Measurements from ENCODE around the gene LRMDA. TPM values are rescaled to one million over a fixed set of nuclear protein-coding genes. Genes with fewer than 3 reads are reported as not detected.
"Not testable (repeated sequence)": the region's sequence is repeated elsewhere in the genome, so short reads cannot be mapped to it uniquely, and the experiment has no call there.

The LRMDA gene
- total RNA-seq, 3 donors from 2014 or later, result 8.3 to 17.1 (median 11.1) TPM

DNA sequence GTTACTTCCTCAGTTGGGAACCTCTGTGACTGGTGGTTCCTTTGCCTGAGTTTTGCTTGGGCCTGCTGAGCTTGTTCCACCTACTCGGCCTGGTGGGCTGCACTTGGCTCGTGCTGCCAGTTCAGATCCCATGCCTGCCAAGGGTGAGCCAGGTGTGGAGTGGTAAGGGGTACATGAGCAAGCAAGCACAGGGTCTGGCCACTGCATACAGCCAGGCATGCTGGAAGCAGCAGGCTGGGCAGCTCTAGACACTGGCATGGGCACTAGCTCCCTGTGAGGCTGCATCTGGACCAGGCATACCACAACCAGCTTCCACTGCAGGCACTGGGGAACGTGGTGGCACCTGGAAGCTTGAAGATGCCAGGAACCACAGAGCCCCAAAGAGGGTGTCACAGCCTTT is 624.0 kb downstream of the LRMDA start:
- DNase-seq (ENCODE audit: low spot score in 2 of 2), result no peak
- TF ChIP-seq POLR2AphosphoS5 (IDR thresholded peaks at IDR 0.05) (no peak), POLR2A (IDR thresholded peaks at IDR 0.05) (no peak)
- TF ChIP-seq, protein P1, sequence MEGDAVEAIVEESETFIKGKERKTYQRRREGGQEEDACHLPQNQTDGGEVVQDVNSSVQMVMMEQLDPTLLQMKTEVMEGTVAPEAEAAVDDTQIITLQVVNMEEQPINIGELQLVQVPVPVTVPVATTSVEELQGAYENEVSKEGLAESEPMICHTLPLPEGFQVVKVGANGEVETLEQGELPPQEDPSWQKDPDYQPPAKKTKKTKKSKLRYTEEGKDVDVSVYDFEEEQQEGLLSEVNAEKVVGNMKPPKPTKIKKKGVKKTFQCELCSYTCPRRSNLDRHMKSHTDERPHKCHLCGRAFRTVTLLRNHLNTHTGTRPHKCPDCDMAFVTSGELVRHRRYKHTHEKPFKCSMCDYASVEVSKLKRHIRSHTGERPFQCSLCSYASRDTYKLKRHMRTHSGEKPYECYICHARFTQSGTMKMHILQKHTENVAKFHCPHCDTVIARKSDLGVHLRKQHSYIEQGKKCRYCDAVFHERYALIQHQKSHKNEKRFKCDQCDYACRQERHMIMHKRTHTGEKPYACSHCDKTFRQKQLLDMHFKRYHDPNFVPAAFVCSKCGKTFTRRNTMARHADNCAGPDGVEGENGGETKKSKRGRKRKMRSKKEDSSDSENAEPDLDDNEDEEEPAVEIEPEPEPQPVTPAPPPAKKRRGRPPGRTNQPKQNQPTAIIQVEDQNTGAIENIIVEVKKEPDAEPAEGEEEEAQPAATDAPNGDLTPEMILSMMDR (IDR thresholded peaks at IDR 0.05), result no peak
- peaks cover 10 to 13% of the 10 kb centered on the region in 2 donors for H3K9me3 ChIP-seq
- no peaks in the 10 kb centered on the region for H3K27me3 ChIP-seq
- H3K27ac ChIP-seq, result no peak overlapping the region
- H3K4me1 ChIP-seq, result no peaks in the 10 kb centered on the region
- intact Hi-C loops (cut with DNase I; ENCODE audit: low total_unique reads), result no loop called here
- H3K4me3 ChIP-seq, result no peak overlapping the region
- H3K36me3 ChIP-seq, result no peaks in the 10 kb centered on the region

GRCh38 chr10:76055963-76056362 is 624.5 kb downstream of the LRMDA start:
- intact Hi-C loops (cut with DNase I; ENCODE audit: low total_unique reads), result no loop called here
- no peak for DNase-seq (ENCODE audit: low spot score in 2 of 2)
- no peak for TF ChIP-seq POLR2A (IDR thresholded peaks at IDR 0.05)
- peaks cover 10 to 13% of the 10 kb centered on the region in 2 donors for H3K9me3 ChIP-seq
- no peaks in the 10 kb centered on the region for H3K36me3 ChIP-seq
- H3K27ac ChIP-seq, result no peak overlapping the region
- H3K4me3 ChIP-seq, result no peak overlapping the region
- H3K4me1 ChIP-seq, result no peaks in the 10 kb centered on the region
- H3K27me3 ChIP-seq, result no peaks in the 10 kb centered on the region

DNA sequence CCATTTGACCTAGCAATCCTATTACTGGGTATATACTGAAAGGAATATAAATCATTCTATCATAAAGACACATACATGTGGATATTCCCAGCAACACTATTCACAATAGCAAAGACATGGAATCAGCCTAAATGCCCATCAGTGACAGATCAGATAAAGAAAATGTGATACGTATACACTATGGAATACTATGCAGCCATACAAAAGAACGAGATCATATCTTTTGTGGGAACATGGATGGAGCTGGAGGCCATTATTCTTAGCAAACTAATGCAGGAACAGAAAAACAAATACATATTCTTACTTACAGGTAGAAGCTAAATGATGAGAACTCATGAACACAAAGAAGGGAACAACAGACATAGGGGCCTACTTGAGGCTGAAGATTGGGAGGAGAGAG is 629.6 kb downstream of the LRMDA start:
- H3K9me3 ChIP-seq; H3K4me1 ChIP-seq; H3K4me3 ChIP-seq; DNase-seq (ENCODE audit: low spot score in 2 of 2); H3K36me3 ChIP-seq; H3K27me3 ChIP-seq; intact Hi-C loops (cut with DNase I; ENCODE audit: low total_unique reads); H3K27ac ChIP-seq: not testable (repeated sequence)

DNA sequence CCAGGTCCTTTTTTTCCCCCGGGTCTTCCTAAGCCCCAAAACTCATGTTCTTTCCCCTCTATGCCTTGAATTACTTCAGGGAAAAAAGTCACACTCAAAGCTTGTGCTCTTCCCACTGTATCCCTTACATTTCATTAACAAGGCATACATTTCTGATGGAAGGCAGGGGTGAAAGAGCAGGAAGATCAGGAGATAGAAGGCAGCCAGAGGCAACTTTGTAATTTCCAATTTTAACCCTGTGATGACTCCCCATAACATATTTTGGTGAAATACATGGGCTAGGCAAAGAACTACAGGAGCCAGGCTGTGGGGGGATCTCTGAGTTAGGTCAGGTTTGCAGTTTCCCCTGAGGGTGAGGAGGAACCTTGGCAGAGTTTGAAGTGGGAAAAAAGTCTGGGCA is 635.0 kb downstream of the LRMDA start:
- intact Hi-C loops (cut with DNase I; ENCODE audit: low total_unique reads), result no loop called here
- Histone ChIP-seq H3K4me1 (no peaks in the 10 kb centered on the region), H3K36me3 (no peaks in the 10 kb centered on the region), H3K27ac (no peak overlapping the region), H3K9me3 (no peaks in the 10 kb centered on the region), H3K4me3 (no peak overlapping the region), H3K27me3 (no peaks in the 10 kb centered on the region)
- TF ChIP-seq, protein P1 (IDR thresholded peaks at IDR 0.05), result no peak
- TF ChIP-seq POLR2A (IDR thresholded peaks at IDR 0.05) (no peak), POLR2AphosphoS5 (IDR thresholded peaks at IDR 0.05) (no peak)
- no peak for DNase-seq (ENCODE audit: low spot score in 2 of 2)

GRCh38 chr10:76067447-76067846 is 636.0 kb downstream of the LRMDA start:
- intact Hi-C loops (cut with DNase I; ENCODE audit: low total_unique reads), result no loop called here
- Histone ChIP-seq H3K27me3 (no peaks in the 10 kb centered on the region), H3K36me3 (no peaks in the 10 kb centered on the region), H3K4me1 (no peaks in the 10 kb centered on the region), H3K27ac (no peak overlapping the region), H3K9me3 (no peaks in the 10 kb centered on the region), H3K4me3 (no peak overlapping the region)
- TF ChIP-seq, protein P1 (IDR thresholded peaks at IDR 0.05), result no peak
- TF ChIP-seq POLR2AphosphoS5 (IDR thresholded peaks at IDR 0.05), result no peak
- TF ChIP-seq POLR2A (IDR thresholded peaks at IDR 0.05), result no peak
- no peak for DNase-seq (ENCODE audit: low spot score in 2 of 2)

DNA sequence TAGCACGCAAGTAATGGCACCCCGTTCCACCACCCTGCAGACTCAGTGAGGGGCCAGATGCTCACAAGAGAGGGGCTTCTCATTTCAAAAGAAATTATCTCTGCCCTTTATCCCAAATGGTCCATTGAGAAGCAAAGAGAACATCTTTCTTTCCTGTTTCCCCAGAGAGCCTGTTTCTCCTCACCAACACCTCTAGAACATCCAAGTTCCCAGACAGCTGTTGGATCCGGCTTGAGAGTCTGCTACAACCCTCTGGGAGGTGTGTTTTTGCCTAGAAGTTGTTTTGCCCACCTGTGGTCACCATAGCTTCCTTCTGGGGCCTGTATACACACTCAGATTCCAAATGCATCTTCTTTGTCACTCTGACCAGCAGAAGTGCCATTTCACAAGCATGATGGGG is 637.4 kb downstream of the LRMDA start:
- DNase-seq (ENCODE audit: low spot score in 2 of 2), result no peak
- no peaks in the 10 kb centered on the region for H3K4me1 ChIP-seq

More for the DNA sequence above, 637.4 kb downstream of the LRMDA start:
- intact Hi-C loops (cut with DNase I; ENCODE audit: low total_unique reads), result no loop called here
- H3K36me3 ChIP-seq, result no peaks in the 10 kb centered on the region
- H3K27me3 ChIP-seq, result no peaks in the 10 kb centered on the region
- H3K27ac ChIP-seq, result no peak overlapping the region
- no peak overlapping the region for H3K4me3 ChIP-seq
- TF ChIP-seq POLR2AphosphoS5 (IDR thresholded peaks at IDR 0.05) (no peak), POLR2A (IDR thresholded peaks at IDR 0.05) (no peak)
- TF ChIP-seq, protein P1 (IDR thresholded peaks at IDR 0.05), result no peak
- no peaks in the 10 kb centered on the region for H3K9me3 ChIP-seq
